Mucosa of descending colon (tissue), 3 donors: ENCODE measurements around the gene CCDC89. TPM values are rescaled to one million over a fixed set of nuclear protein-coding genes. Genes with fewer than 3 reads are reported as not detected.
"Not testable (repeated sequence)": the region's sequence is repeated elsewhere in the genome, so short reads cannot be mapped to it uniquely, and the experiment has no call there.

Source experiments
- ATAC-seq: fragments of 200-7000 bp; cut with Tn5 transposase; one replicate; pipeline ENCODE4 v1.9.1; 2020; ENCODE audit warnings: mild to moderate bottlenecking, moderate library complexity
- DNase-seq, 3 donors: peaks; one replicate each; pipeline ENCODE4 v3.0.0-alpha.2; 2020
- H3K36me3 ChIP-seq: fragments of 200-600 bp; one replicate; pipeline ENCODE4 v1.8.0; 2021; ENCODE audit warnings: low read depth, mild to moderate bottlenecking
- H3K4me1 ChIP-seq: fragments of 200-600 bp; one replicate; pipeline ENCODE4 v1.8.0; 2021; ENCODE audit warnings: low read depth, mild to moderate bottlenecking
- H3K4me3 ChIP-seq: fragments of 200-600 bp; one replicate; pipeline ENCODE4 v1.8.0; 2021; ENCODE audit warnings: mild to moderate bottlenecking
- H3K9me3 ChIP-seq: fragments of 200-600 bp; one replicate; pipeline ENCODE4 v1.8.0; 2021; ENCODE audit warnings: mild to moderate bottlenecking
- intact Hi-C, 2 donors: fragments of 100-400 bp; cut with DNase I in 1 of 2; cut with micrococcal nuclease in 1 of 2; formaldehyde crosslinking; loops; one replicate each; pipeline versions ENCODE4 v1.11.0 to v1.11.1; 2022; cut with DNase I, micrococcal nuclease
- total RNA-seq, 3 donors: library from RNA; stranded (reverse); fragmentation: NEBNext Ultra II Directional in 2 of 3; extraction: Animal tissue kit (Norgen Biotek cat#: 25700) in 2 of 3; gene quantifications; one replicate each; pipeline versions ENCODE4 v1.2.1 to v1.2.4, GENCODE V29; 2021 to 2023
- TF ChIP-seq, protein P1 (sequence below): fragments of 200-600 bp; IDR thresholded peaks from one replicate; pipeline ENCODE4 v1.8.0; 2022; ENCODE audit warnings: antibody characterized with exemption, mild to moderate bottlenecking
- donor health status: DM: no; HTN: no; CAD: no; lungs with moderate emphysema.
- donor health status: DM: no; HTN: no; CAD: no.
- donor health status: DM: no; HTN: yes; CAD: no.

The CCDC89 gene
- total RNA-seq, 3 donors from 2014 or later: 4.1 to 6.4 (median 4.1) TPM

DNA sequence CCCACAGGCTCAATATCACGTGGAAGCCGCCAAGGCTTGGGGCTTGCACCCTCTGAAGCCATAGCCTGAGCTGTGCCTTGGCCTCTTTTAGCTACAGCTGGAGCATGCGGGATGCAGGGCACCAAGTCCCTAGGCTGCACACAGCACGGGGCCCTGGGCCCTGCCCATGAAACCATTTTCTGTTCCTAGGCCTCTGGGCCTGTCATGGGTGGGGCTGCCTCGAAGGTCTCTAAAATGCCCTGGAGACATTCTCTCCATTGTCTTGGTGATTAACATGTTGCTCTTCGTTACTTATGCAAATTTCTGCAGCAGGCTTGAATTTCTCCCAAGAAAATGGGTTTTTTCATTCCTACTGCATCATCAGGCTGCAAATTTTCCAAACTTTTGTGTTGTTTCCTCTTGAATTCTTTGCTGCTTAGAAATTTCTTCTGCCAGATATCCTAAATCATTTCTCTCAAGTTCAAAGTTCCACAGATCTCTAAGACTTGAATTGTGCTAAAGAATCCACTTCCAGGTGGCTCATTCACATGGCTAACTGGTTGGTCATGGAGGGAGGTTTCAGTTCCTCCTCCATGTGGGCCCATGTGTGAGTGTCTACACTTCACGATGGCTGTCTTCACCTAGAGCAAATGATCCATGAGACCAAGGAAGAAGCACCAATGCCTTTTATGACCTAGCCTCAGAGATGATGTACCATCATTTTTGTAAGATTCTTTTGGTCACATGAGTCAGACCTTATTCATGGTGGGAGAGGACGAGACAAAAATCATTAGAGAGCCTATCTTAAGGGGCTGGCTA lies 13.7 kb downstream of the CCDC89 start:
- Histone ChIP-seq H3K9me3 (peaks cover 5% of the 10 kb centered on the region), H3K36me3 (no peaks in the 10 kb centered on the region), H3K4me3 (no peak overlapping the region), H3K4me1 (no peaks in the 10 kb centered on the region)
- DNase-seq (no peak), ATAC-seq (no peak)
- TF ChIP-seq, protein P1, sequence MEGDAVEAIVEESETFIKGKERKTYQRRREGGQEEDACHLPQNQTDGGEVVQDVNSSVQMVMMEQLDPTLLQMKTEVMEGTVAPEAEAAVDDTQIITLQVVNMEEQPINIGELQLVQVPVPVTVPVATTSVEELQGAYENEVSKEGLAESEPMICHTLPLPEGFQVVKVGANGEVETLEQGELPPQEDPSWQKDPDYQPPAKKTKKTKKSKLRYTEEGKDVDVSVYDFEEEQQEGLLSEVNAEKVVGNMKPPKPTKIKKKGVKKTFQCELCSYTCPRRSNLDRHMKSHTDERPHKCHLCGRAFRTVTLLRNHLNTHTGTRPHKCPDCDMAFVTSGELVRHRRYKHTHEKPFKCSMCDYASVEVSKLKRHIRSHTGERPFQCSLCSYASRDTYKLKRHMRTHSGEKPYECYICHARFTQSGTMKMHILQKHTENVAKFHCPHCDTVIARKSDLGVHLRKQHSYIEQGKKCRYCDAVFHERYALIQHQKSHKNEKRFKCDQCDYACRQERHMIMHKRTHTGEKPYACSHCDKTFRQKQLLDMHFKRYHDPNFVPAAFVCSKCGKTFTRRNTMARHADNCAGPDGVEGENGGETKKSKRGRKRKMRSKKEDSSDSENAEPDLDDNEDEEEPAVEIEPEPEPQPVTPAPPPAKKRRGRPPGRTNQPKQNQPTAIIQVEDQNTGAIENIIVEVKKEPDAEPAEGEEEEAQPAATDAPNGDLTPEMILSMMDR: no peak
- intact Hi-C loops: no loop called here

DNA sequence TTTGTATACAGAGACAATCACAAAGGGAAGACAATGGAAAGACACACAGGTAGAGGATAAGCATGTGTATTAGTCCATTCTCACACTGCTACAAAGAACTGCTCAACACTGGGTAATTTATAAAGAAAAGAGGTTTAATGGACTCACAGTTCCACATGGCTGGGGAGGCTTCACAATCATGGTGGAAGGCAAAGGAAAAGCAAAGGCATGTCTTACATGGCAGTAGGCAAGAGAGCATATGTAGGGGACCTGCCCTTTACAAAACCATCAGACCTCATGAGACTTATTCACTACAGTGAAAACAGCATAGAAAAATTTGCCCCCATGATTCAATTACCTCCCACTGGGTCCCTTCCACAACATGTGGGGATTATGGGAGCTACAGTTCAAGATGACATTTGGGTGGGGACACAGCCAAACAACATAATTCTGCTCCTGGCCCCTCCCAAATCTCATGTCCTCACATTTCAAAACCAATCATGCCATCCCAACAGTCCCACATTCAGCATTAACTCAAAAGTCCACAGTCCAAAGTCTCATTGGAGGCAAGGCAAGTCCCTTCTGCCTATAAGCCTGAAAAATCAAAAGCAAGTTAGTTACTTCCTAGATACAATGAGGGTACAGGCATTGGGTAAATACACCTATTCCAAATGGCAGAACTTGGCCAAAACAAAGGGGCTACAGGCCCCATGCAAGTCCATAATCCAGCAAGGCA lies 14.9 kb downstream of the CCDC89 start:
- H3K4me1 ChIP-seq, intact Hi-C loops, H3K4me3 ChIP-seq, H3K9me3 ChIP-seq, H3K36me3 ChIP-seq: not testable (repeated sequence)
- peak; percentile 42 for ATAC-seq
- peak in 1 of 3 donors; percentile 20 for DNase-seq

DNA sequence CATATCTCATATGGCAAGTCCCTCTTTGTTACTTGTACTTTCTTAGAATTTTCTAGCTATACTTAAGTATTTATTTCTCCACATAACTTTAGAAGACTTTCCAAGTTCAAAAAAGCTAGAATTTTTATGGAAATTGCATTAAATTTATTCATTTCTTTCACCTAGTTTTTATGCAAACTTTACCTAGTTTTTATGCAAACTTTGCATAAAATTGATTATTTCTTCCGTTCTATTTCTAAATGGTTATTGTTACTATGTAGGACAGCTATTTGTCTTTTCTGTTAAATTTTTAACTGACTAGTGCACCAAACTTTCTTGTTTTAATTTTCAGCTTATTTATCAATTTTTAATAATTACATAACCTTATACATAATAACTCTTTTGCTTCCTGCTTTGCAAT lies 17.8 kb downstream of the CCDC89 start:
- DNase-seq (no peak), ATAC-seq (no peak)
- TF ChIP-seq, protein P1: no peak
- intact Hi-C loops: no loop called here
- Histone ChIP-seq H3K36me3 (no peaks in the 10 kb centered on the region), H3K9me3 (no peaks in the 10 kb centered on the region), H3K4me1 (peaks cover 9% of the 10 kb centered on the region), H3K4me3 (no peak overlapping the region)

DNA sequence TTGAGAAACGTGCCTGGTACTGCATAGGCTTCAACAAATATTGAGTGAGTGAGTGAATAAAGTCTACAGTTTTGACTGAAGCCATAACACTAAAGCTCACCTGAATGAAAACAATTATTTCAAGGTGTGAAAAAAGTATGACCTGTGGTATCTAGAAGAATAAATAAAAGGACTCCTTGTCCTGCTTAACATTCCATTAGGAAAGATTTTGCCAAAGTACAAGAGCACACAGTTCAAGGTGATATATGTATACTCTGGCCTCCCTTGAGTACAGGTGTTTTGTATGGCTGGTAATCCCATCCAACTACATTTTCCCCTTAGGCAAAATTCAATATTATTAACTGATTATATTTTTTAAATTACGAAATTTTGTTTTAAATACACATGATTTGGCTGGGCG lies 19.3 kb downstream of the CCDC89 start:
- no peaks in the 10 kb centered on the region for H3K36me3 ChIP-seq
- no peaks in the 10 kb centered on the region for H3K9me3 ChIP-seq
- TF ChIP-seq, protein P1: no peak
- DNase-seq (no peak), ATAC-seq (no peak)
- intact Hi-C loops: no loop called here
- H3K4me3 ChIP-seq: no peak overlapping the region
- peaks cover 18% of the 10 kb centered on the region for H3K4me1 ChIP-seq

DNA sequence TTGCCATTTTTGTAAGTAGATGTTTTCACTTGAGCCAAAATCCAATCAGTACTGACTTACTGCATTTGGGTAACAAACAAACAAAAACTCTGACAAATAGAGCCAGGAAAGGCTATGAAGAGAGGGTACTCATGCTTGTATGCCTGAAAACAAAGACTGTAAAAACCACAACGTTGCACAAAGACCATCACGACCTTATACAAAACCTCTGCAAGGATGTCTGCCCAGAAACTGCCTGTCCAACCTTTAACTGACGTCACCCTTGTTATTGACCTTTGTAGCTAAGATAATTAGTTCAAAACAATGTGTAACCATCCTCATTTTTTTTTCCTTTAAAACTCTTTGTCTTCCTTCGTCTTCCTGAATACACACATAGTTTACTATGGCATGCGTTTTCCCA lies 20.3 kb downstream of the CCDC89 start:
- no peak overlapping the region for H3K4me3 ChIP-seq
- H3K4me1 ChIP-seq: peaks cover 27% of the 10 kb centered on the region
- no peaks in the 10 kb centered on the region for H3K9me3 ChIP-seq
- TF ChIP-seq, protein P1: no peak
- no peaks in the 10 kb centered on the region for H3K36me3 ChIP-seq
- DNase-seq (no peak), ATAC-seq (no peak)
- intact Hi-C loops: no loop called here
